G401 (cell line): ENCODE measurements around the gene PITPNM1. TPM values are rescaled to one million over a fixed set of nuclear protein-coding genes. Genes with fewer than 3 reads are reported as not detected.
"Not testable (repeated sequence)": the region's sequence is repeated elsewhere in the genome, so short reads cannot be mapped to it uniquely, and the experiment has no call there.

Experiments used
- DNase-seq: peaks from one replicate; pipeline ENCODE4 v3.0.0-alpha.2; 2015; ENCODE audit warnings: low spot score
- in situ Hi-C: cut with HindIII; loops from 2 replicates; pipeline ENCODE4 v1.10.0; 2016; ENCODE audit warnings: low sequenced_read_pairs, mixed read lengths
- total RNA-seq: library from RNA; depleted of rRNA; stranded (reverse); fragments of >200 nt; shearing (Covaris generic); gene quantifications from 2 replicates; pipeline ENCODE4 v1.2.3, GENCODE V29; 2014

PITPNM1 gene
- total RNA-seq, 1 experiment from 2014 or later = 35.2 TPM

GRCh38 chr11:67525275-67525976 is 20.3 kb upstream of the PITPNM1 start:
- in situ Hi-C loops = no loop called here
- no peak for DNase-seq

- in situ Hi-C loops = no loop called here
These were observed 19.3 kb upstream of the PITPNM1 start for GRCh38 chr11:67524480-67524808.

GRCh38 chr11:67523556-67524479 is 18.7 kb upstream of the PITPNM1 start:
- DNase-seq = no peak
- in situ Hi-C loops = no loop called here

More at GRCh38 chr11:67524480-67524808, 19.3 kb upstream of the PITPNM1 start:
- no peak for DNase-seq

GRCh38 chr11:67522844-67523555 is 17.8 kb upstream of the PITPNM1 start, which contains the start of gene CABP2:
Gene CABP2 (minus strand): TSS chr11:67523446. CDS start chr11:67523326, 120 bp downstream.
- in situ Hi-C loops = no loop called here
- DNase-seq = no peak

GRCh38 chr11:67522338-67522737 is 17.2 kb upstream of the PITPNM1 start:
- DNase-seq = no peak

GRCh38 chr11:67521924-67522323 is 16.8 kb upstream of the PITPNM1 start:
- no peak for DNase-seq
- in situ Hi-C loops = no loop called here

More at GRCh38 chr11:67522338-67522737, 17.2 kb upstream of the PITPNM1 start:
- in situ Hi-C loops = no loop called here

GRCh38 chr11:67520856-67521824 is 16.0 kb upstream of the PITPNM1 start:
- in situ Hi-C loops = no loop called here
- DNase-seq = no peak

GRCh38 chr11:67519726-67520125 is 14.6 kb upstream of the PITPNM1 start:
- DNase-seq = no peak
- in situ Hi-C loops = no loop called here

GRCh38 chr11:67517784-67518552 is 12.8 kb upstream of the PITPNM1 start:
- in situ Hi-C loops = no loop called here
- no peak for DNase-seq

- in situ Hi-C loops = no loop called here
These were observed 11.6 kb upstream of the PITPNM1 start for GRCh38 chr11:67516806-67517205.

GRCh38 chr11:67514116-67514515 is 9.0 kb upstream of the PITPNM1 start:
- no peak for DNase-seq
- in situ Hi-C loops = no loop called here

More at GRCh38 chr11:67516806-67517205, 11.6 kb upstream of the PITPNM1 start:
- no peak for DNase-seq

GRCh38 chr11:67511558-67511957 is 6.4 kb upstream of the PITPNM1 start:
- DNase-seq, in situ Hi-C loops: not testable (repeated sequence)

- DNase-seq = no peak
These were observed 4.8 kb upstream of the PITPNM1 start for GRCh38 chr11:67510023-67510345.

GRCh38 chr11:67508486-67509121 is 3.4 kb upstream of the PITPNM1 start:
- in situ Hi-C loops = no loop called here
- DNase-seq = peak; percentile 97

More at GRCh38 chr11:67510023-67510345, 4.8 kb upstream of the PITPNM1 start:
- in situ Hi-C loops = no loop called here

- peak; percentile 99 for DNase-seq
- in situ Hi-C loops = no loop called here
These were observed 2.8 kb upstream of the PITPNM1 start, which contains the start of gene CDK2AP2 for GRCh38 chr11:67507864-67508485. Gene CDK2AP2 (minus strand): TSS chr11:67508162. CDS start chr11:67508082, 80 bp downstream.

- in situ Hi-C loops = no loop called here
- DNase-seq = no peak
These were observed 2.2 kb upstream of the PITPNM1 start for GRCh38 chr11:67507242-67507863.
